ENCODE measurements around the gene OR10AD1.

Gene OR10AD1

GRCh38 chr12:48199774-48200221 lies 3.3 kb downstream of the OR10AD1 start:
- peaks cover 7% of the 10 kb centered on the region for H3K27me3 ChIP-seq (ENCODE audit: low read depth)
- no peak overlapping the region for H3K4me3 ChIP-seq
- no peak for DNase-seq (ENCODE audit: low spot score in 2 of 2)

DNA sequence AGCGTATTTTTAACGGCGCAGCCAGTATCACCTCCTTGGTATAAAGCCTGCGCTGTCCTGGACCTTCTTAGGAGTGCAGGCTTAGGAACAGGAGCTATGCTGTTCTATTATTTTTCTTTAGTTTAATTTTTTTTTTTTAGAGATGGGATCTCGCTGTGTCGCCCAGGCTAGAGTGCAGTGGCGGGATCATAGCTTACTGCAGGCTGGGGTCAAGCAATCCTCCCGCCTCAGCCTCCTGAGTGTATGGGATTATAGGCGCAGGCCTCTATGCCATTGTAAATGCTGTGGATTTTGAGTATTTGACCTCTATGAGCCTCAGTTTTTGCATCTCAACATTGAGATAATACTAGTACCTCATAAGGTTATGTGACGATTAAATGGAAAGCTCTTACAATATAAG lies 4.1 kb downstream of the OR10AD1 start:
- DNase-seq (ENCODE audit: low spot score in 2 of 2) = no peak
- Histone ChIP-seq H3K36me3 (replicated peaks) (no peaks in the 10 kb centered on the region), H3K4me3 (no peak overlapping the region), H3K4me1 (peaks cover 7% of the 10 kb centered on the region), H3K9me3 (no peaks in the 10 kb centered on the region; the same call in 1 of the 2 replicates), H3K27me3 (ENCODE audit: low read depth) (peaks cover 9% of the 10 kb centered on the region)
- in situ Hi-C loops (cut with MboI; ENCODE audit: low sequenced_read_pairs) = no loop called here

More at GRCh38 chr12:48199774-48200221, 3.3 kb downstream of the OR10AD1 start:
- Histone ChIP-seq H3K9me3 (no peaks in the 10 kb centered on the region; the same call in 1 of the 2 replicates), H3K4me1 (peaks cover 7% of the 10 kb centered on the region), H3K36me3 (replicated peaks) (no peaks in the 10 kb centered on the region)
- in situ Hi-C loops (cut with MboI; ENCODE audit: low sequenced_read_pairs) = no loop called here

DNA sequence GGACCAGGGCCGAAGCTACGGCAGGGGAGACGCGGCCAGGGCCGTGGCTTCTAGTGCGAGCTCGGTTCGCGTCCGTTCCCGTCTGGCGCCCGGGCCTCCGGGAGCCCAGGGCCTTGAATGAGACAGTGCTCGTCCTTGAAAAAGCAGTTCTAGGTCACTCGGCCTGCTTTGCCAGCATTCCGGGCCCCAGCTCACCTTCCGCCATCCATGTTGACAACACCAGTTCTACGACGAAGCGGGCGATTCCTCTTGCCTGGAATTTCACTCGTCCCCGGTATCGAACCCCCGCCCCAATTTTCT lies 4.5 kb downstream of the OR10AD1 start:
- H3K9me3 ChIP-seq = no peaks in the 10 kb centered on the region; the same call in 1 of the 2 replicates
- no peaks in the 10 kb centered on the region for H3K36me3 ChIP-seq (replicated peaks)
- H3K4me1 ChIP-seq = peaks cover 7% of the 10 kb centered on the region
- no peak for DNase-seq (ENCODE audit: low spot score in 2 of 2)
- H3K27me3 ChIP-seq (ENCODE audit: low read depth) = peaks cover 9% of the 10 kb centered on the region
- in situ Hi-C loops (cut with MboI; ENCODE audit: low sequenced_read_pairs) = no loop called here
- peak overlapping the region; percentile 25 for H3K4me3 ChIP-seq

GRCh38 chr12:48197971-48198671 lies 5.0 kb downstream of the OR10AD1 start:
- in situ Hi-C loops (cut with MboI; ENCODE audit: low sequenced_read_pairs) = no loop called here
- peaks cover 9% of the 10 kb centered on the region for H3K27me3 ChIP-seq (ENCODE audit: low read depth)
- no peaks in the 10 kb centered on the region for H3K36me3 ChIP-seq (replicated peaks)
- peak; percentile 76 to 91 for DNase-seq (ENCODE audit: low spot score in 2 of 2)
- no peaks in the 10 kb centered on the region; the same call in 1 of the 2 replicates for H3K9me3 ChIP-seq
- peaks cover 7% of the 10 kb centered on the region for H3K4me1 ChIP-seq
- H3K4me3 ChIP-seq = peak overlapping the region; percentile 25

DNA sequence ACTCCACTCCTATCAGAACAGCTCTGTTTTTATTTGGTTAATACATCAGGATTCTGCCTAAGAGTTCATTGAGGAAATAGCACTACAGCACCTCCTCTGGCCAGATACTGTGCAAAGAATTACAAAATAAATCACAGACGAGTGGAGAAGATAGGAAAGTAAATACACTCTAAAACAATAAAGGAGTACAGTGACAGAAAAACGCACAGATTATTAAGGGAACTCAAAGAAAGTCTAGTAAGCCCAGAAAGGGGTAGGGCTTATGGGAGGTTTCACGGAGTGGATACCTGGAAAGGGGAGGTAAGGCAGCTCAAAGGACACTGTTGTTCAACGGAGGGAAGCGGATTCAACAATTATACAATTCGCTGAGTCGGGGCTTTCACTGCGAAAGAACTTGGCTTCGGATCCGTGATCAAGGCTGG lies 5.5 kb downstream of the OR10AD1 start:
- Histone ChIP-seq H3K9me3 (no peaks in the 10 kb centered on the region; the same call in 1 of the 2 replicates), H3K4me1 (peaks cover 7% of the 10 kb centered on the region), H3K4me3 (peak overlapping the region; percentile 25), H3K27me3 (ENCODE audit: low read depth) (peaks cover 8% of the 10 kb centered on the region), H3K36me3 (replicated peaks) (no peaks in the 10 kb centered on the region)
- in situ Hi-C loops (cut with MboI; ENCODE audit: low sequenced_read_pairs) = no loop called here
- DNase-seq (ENCODE audit: low spot score in 2 of 2) = no peak

DNA sequence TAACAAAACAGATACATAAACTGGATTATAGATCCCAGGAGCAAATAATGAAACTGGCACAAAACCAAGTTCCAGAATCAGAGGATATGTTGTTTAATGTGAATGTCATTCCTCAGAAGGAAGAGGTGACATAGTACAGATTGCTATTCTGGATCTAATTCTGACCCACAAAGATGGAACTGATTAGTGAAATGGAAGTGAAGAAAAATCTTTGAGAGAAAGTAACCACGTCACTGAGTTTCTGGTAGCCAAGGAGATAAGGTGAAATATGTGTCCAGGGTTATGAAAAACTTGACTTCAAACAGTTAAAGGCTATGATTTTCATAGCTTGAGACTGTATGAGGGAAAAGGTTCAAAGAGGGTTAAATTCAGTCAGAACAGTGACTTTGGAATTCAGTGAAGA lies 8.3 kb downstream of the OR10AD1 start:
- in situ Hi-C loops (cut with MboI; ENCODE audit: low sequenced_read_pairs) = no loop called here
- H3K4me1 ChIP-seq = peaks cover 7% of the 10 kb centered on the region
- no peaks in the 10 kb centered on the region for H3K9me3 ChIP-seq
- H3K27me3 ChIP-seq (ENCODE audit: low read depth) = 0 out of 2 replicates have a peak, but pooled peaks cover 2% of the 10 kb centered on the region
- no peaks in the 10 kb centered on the region for H3K36me3 ChIP-seq (replicated peaks)
- DNase-seq (ENCODE audit: low spot score in 2 of 2) = no peak
- no peak overlapping the region for H3K4me3 ChIP-seq

DNA sequence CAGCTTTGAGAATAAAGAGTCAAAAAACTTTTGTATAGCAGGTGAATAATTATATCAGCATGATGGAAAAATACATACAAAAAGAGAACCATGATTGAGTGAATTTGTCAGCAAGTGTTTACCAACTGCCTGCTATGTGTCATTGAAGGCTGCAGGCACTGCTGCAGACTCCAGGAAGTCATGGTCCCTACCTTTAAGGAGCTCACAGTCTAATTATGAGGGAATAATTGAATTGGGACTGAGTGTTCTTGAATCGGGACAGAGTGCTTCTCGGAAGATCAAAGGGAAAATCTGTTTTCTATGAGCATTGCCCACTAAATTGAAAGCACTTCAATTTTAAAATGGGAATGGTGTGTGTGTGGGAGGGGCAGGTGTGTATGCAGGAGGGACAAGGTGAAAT lies 9.5 kb downstream of the OR10AD1 start:
- no peaks in the 10 kb centered on the region for H3K9me3 ChIP-seq
- in situ Hi-C loops (cut with MboI; ENCODE audit: low sequenced_read_pairs) = no loop called here
- 0 out of 2 replicates have a peak, but pooled peaks cover 2% of the 10 kb centered on the region for H3K27me3 ChIP-seq (ENCODE audit: low read depth)
- no peak for DNase-seq (ENCODE audit: low spot score in 2 of 2)
- no peak overlapping the region for H3K4me3 ChIP-seq
- H3K4me1 ChIP-seq = peaks cover 5% of the 10 kb centered on the region
- no peaks in the 10 kb centered on the region for H3K36me3 ChIP-seq (replicated peaks)

- H3K4me1 ChIP-seq = no peaks in the 10 kb centered on the region
- no peak overlapping the region for H3K4me3 ChIP-seq
- no peaks in the 10 kb centered on the region for H3K9me3 ChIP-seq
- no peak for DNase-seq (ENCODE audit: low spot score in 2 of 2)
- in situ Hi-C loops (cut with MboI; ENCODE audit: low sequenced_read_pairs) = no loop called here
- 0 out of 2 replicates have a peak, but pooled peaks cover 2% of the 10 kb centered on the region for H3K27me3 ChIP-seq (ENCODE audit: low read depth)
- H3K36me3 ChIP-seq (replicated peaks) = no peaks in the 10 kb centered on the region
These were observed 10.2 kb downstream of the OR10AD1 start for GRCh38 chr12:48192861-48193260.

DNA sequence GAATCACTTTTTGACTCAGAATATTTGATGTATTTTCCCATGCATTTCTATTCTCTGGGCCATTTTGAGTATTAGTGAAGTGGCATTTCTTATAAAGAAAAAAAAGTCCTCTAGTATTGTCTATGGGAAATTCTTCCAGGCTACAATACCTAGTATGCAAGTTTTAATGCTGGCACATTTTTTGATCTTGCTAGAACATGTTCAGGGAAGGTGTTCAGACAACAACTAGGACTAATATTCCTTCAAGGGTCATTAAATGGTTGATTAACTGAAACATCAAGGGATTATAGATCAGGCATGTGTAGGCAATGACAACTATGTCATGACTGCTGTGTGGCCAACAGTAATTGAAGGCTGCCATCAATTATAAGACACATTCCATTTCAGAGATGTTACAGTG lies 12.0 kb downstream of the OR10AD1 start:
- Histone ChIP-seq H3K27me3 (ENCODE audit: low read depth) (0 out of 2 replicates have a peak, but pooled peaks cover 2% of the 10 kb centered on the region), H3K9me3 (no peaks in the 10 kb centered on the region), H3K36me3 (replicated peaks) (no peaks in the 10 kb centered on the region), H3K4me1 (peaks cover 4% of the 10 kb centered on the region), H3K4me3 (no peak overlapping the region)
- DNase-seq (ENCODE audit: low spot score in 2 of 2) = no peak
- in situ Hi-C loops (cut with MboI; ENCODE audit: low sequenced_read_pairs) = no loop called here

DNA sequence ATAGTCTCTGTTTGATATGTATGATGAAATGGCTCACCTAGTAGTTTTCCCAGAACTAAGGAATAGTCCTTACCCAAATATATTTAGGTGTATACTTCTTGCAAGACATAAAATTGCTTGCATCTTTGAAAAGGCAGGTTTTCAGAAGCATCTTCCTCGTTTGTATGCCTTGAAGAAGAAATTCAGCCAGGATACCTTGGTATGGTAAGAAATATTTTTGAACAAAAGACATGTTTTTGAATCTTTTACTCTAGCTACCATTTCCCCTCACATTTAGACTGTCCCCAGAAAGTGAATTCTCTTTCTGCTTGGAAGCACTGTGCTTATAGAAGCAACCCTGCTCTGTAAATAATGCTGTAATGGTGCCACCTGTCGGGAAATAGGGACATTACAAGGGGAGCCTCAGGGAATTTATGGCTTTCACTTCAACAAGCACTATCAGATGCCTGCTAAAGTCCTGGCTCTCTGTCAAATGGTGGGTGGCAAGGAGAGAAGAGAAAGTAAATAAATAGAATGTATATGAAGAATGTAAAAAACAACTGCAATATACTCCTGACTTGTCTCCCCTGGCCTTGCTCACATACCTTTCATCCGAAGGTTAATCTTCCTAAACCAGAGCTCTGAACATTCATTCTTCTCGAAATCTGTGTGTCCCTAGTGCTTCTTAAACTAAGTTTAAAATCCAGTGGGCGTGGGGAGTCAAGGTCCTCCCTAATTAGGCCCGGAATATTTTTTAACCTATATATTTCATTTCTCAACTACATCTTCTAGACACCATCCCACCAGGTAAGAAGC lies 13.6 kb downstream of the OR10AD1 start:
- DNase-seq (ENCODE audit: low spot score in 2 of 2) = peak; percentile 63 to 73
- Histone ChIP-seq H3K4me3 (no peak overlapping the region), H3K9me3 (no peaks in the 10 kb centered on the region), H3K27me3 (ENCODE audit: low read depth) (0 out of 2 replicates have a peak, but pooled peaks cover under 1% of the 10 kb centered on the region), H3K36me3 (replicated peaks) (no peaks in the 10 kb centered on the region), H3K4me1 (peaks cover 14% of the 10 kb centered on the region)
- in situ Hi-C loops (cut with MboI; ENCODE audit: low sequenced_read_pairs) = no loop called here

- H3K27me3 ChIP-seq (ENCODE audit: low read depth) = no peaks in the 10 kb centered on the region
- in situ Hi-C loops (cut with MboI; ENCODE audit: low sequenced_read_pairs) = no loop called here
- no peak for DNase-seq (ENCODE audit: low spot score in 2 of 2)
- peaks cover 14% of the 10 kb centered on the region for H3K4me1 ChIP-seq
- H3K9me3 ChIP-seq = no peaks in the 10 kb centered on the region
- H3K4me3 ChIP-seq = no peak overlapping the region
- H3K36me3 ChIP-seq (replicated peaks) = no peaks in the 10 kb centered on the region
These were observed 15.0 kb downstream of the OR10AD1 start for GRCh38 chr12:48187916-48188695.

- Histone ChIP-seq H3K36me3 (replicated peaks) (no peaks in the 10 kb centered on the region), H3K4me1 (peaks cover 21% of the 10 kb centered on the region), H3K9me3 (no peaks in the 10 kb centered on the region), H3K4me3 (no peak overlapping the region), H3K27me3 (ENCODE audit: low read depth) (no peaks in the 10 kb centered on the region)
- in situ Hi-C loops (cut with MboI; ENCODE audit: low sequenced_read_pairs) = no loop called here
- peak in 1 of 2 experiments; percentile 54 for DNase-seq (ENCODE audit: low spot score in 2 of 2)
These were observed 17.7 kb downstream of the OR10AD1 start for GRCh38 chr12:48185181-48185919.

DNA sequence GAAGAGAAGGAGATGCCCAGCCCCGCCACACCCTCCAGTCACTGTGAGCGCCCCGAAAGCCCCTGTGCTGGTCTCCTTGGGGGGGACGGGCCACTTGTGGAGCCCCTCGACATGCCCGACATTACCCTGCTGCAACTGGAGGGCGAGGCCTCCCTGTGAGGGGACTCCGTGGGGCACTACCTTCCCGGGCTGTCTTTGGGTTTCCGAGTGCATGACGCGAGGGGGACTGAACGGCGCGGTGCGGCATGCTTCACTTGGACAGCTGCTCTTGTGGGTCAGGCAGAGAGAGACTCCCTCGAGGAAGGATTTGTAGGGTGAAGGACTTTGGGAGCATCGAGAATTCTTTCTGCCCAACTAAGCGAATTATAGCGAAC lies 18.6 kb downstream of the OR10AD1 start:
- DNase-seq (ENCODE audit: low spot score in 2 of 2) = no peak
- in situ Hi-C loops (cut with MboI; ENCODE audit: low sequenced_read_pairs) = no loop called here
- Histone ChIP-seq H3K9me3 (no peaks in the 10 kb centered on the region), H3K4me3 (no peak overlapping the region; the same call in 1 of the 2 replicates), H3K4me1 (peaks cover 21% of the 10 kb centered on the region), H3K36me3 (replicated peaks) (no peaks in the 10 kb centered on the region), H3K27me3 (ENCODE audit: low read depth) (no peaks in the 10 kb centered on the region)
